Measurements from ENCODE around the gene GEMIN8.

GEMIN8 gene

DNA sequence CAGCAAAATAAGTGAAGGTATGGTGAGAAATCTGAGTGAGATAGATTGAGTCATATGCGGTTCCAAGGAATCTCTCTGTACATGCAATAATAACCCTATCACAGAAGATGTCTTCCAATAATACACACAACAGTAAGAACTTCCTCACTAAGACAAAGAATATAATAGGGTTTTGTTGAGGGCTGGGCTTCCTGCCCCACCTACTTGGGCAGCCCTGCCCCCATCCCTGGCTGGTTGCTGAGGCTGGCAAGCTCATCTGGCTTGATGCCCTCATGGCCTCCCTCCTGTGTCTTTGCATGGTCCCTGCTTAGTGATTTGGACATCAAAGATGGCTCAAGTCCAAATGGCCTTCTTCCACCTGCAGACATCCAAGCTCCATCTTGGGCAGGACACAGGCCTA, 2.7 kb downstream of the GEMIN8 start:
- in situ Hi-C loops (cut with MboI; ENCODE audit: low pct_unique_long_range_greater_than_20kb, low sequenced_read_pairs, unreplicated experiment): loop anchor here (5.0 to 25.0 kb wide), 2 partner anchors 265 to 370 kb away; no protein-coding TSS in a partner anchor
- no peak for DNase-seq (ENCODE audit: low spot score)
- TF ChIP-seq, protein P1, sequence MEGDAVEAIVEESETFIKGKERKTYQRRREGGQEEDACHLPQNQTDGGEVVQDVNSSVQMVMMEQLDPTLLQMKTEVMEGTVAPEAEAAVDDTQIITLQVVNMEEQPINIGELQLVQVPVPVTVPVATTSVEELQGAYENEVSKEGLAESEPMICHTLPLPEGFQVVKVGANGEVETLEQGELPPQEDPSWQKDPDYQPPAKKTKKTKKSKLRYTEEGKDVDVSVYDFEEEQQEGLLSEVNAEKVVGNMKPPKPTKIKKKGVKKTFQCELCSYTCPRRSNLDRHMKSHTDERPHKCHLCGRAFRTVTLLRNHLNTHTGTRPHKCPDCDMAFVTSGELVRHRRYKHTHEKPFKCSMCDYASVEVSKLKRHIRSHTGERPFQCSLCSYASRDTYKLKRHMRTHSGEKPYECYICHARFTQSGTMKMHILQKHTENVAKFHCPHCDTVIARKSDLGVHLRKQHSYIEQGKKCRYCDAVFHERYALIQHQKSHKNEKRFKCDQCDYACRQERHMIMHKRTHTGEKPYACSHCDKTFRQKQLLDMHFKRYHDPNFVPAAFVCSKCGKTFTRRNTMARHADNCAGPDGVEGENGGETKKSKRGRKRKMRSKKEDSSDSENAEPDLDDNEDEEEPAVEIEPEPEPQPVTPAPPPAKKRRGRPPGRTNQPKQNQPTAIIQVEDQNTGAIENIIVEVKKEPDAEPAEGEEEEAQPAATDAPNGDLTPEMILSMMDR (IDR thresholded peaks at IDR 0.05; ENCODE audit: extremely low read depth, insufficient read depth, missing control alignments): no peak

DNA sequence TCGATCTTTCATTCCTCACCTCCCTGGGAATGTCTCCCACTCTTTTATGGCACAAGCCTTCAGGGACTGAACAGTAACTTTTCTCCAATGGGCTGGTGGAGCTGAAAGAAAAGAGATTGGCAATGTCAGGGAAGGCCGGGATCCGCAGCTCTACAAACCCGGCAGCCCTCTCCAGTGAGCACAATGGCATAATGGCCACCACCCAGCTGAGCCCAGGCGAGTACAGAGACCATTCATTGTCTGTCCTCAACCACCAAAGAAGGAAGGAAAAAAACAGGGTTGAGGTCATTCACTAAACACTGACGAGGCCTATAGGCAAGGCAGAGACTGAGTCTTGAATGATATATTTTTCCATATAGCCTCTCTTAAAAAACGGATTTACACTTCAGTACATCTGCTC, 3.6 kb downstream of the GEMIN8 start:
- no peak for DNase-seq (ENCODE audit: low spot score)
- in situ Hi-C loops (cut with MboI; ENCODE audit: low pct_unique_long_range_greater_than_20kb, low sequenced_read_pairs, unreplicated experiment): loop anchor here (5.0 to 25.0 kb wide), 2 partner anchors 264 to 369 kb away; no protein-coding TSS in a partner anchor
- TF ChIP-seq, protein P1 (IDR thresholded peaks at IDR 0.05; ENCODE audit: extremely low read depth, insufficient read depth, missing control alignments): no peak

DNA sequence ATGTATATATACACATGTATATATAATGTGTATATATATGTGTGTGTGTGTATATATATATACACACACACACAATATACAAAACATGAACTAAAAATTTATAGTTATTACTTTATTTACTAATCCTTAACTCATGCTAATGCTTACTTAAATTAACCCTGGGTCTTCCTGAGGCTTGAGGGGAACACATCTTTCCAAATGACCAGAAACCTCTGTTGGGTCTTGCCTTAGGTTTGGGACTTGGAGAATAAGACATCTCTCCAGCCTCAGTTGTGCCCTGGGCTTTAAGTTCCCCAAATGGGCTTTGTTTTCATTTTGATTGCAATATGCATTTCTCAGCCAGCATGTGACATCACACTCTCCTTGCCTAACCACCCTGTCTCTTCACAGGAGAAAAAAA, 7.7 kb downstream of the GEMIN8 start:
- TF ChIP-seq, protein P1 (IDR thresholded peaks at IDR 0.05; ENCODE audit: extremely low read depth, insufficient read depth, missing control alignments): no peak
- no peak for DNase-seq (ENCODE audit: low spot score)
- in situ Hi-C loops (cut with MboI; ENCODE audit: low pct_unique_long_range_greater_than_20kb, low sequenced_read_pairs, unreplicated experiment): no loop called here

DNA sequence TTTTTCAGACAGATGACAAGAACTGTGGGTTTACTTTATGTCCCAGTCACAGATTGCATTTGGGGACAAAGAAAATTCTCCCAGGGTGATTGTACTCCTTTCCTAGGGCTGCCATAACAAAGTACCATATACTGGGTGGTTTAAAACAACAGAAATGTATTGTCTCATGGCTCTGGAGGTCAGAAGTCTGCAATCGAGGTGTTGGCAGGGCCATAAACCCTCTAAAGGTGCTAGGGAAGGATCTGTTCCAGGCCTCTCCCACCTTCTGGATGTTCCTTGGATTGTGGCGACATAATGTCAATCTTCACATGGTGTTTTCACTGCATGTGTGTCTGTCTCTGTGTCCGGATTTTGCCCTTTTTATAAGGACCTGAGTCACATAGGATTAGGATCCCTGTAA, 12.3 kb downstream of the GEMIN8 start:
- DNase-seq (ENCODE audit: low spot score): no peak
- TF ChIP-seq, protein P1 (IDR thresholded peaks at IDR 0.05; ENCODE audit: extremely low read depth, insufficient read depth, missing control alignments): no peak
- in situ Hi-C loops (cut with MboI; ENCODE audit: low pct_unique_long_range_greater_than_20kb, low sequenced_read_pairs, unreplicated experiment): no loop called here

DNA sequence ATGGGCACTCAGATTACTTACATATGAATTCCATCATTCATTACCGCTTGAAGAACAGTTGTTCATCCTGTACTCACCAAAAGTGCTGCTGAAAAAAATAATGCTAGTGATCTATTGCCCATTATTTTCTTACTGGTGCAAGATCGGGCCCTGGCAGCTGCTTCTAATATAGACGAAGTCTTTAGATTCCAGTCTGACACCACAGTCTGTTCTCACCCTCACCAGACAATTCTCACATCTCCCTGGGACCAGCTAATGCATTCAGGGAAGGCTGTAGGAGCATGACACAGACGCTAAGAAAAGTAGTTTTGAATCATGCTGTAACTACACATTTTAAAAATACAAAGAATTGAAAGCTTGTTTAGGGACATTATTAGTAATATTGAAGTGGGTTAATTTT, 13.8 kb downstream of the GEMIN8 start:
- no peak for DNase-seq (ENCODE audit: low spot score)
- in situ Hi-C loops (cut with MboI; ENCODE audit: low pct_unique_long_range_greater_than_20kb, low sequenced_read_pairs, unreplicated experiment): no loop called here

DNA sequence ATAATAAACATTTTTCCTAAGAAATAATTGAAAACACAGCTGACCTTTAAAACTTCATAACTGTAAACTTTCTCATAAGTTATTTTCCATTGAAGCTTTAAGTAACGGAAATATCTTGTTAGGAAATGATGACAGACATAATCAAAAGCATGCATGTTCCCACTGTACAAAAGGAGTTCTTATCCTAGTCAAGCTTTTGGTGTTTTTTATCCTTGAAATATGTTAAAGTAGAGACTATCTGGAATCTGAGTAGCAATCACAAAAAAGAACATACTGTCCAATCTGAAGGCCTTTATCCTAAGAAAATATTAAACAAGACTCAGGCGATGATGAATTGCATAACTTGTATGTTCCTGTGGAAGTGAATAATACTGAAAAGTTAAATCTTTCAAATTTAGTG, 14.4 kb downstream of the GEMIN8 start:
- no peak for DNase-seq (ENCODE audit: low spot score)
- TF ChIP-seq, protein P1 (IDR thresholded peaks at IDR 0.05; ENCODE audit: extremely low read depth, insufficient read depth, missing control alignments): no peak
- in situ Hi-C loops (cut with MboI; ENCODE audit: low pct_unique_long_range_greater_than_20kb, low sequenced_read_pairs, unreplicated experiment): no loop called here

More for the DNA sequence above, 13.8 kb downstream of the GEMIN8 start:
- TF ChIP-seq, protein P1 (IDR thresholded peaks at IDR 0.05; ENCODE audit: extremely low read depth, insufficient read depth, missing control alignments): no peak

DNA sequence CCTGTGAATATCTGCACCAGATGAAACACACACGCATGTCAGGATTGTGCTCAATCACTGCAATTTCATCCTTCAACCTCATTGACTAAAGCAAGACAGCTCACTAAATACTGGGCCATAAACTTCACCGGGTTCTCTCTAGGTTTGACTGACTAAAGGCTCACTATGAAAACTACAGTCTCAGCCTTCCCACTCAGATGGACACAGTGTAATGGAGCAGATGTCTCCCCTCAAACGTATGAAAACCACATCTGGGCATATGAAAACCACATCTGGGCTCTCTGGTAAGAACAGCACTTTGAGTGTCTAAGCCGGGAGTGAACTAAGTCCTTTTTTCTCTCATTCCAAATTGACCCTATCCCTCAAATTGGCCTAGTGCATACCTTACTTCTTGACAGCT, 15.2 kb downstream of the GEMIN8 start:
- in situ Hi-C loops (cut with MboI; ENCODE audit: low pct_unique_long_range_greater_than_20kb, low sequenced_read_pairs, unreplicated experiment): no loop called here
- DNase-seq (ENCODE audit: low spot score): no peak
- TF ChIP-seq, protein P1 (IDR thresholded peaks at IDR 0.05; ENCODE audit: extremely low read depth, insufficient read depth, missing control alignments): no peak
